NCI-H2227 (cell line): Measurements from ENCODE around the gene PATE1.
"Not testable (repeated sequence)": the region's sequence is repeated elsewhere in the genome, so short reads cannot be mapped to it uniquely, and the experiment has no call there.

ENCODE experiments used
- DNase-seq: peaks from one replicate; lab custom pipeline; 2025; ENCODE audit not compliant: unreplicated experiment; lab: John Stamatoyannopoulos, UW

Gene PATE1, protein sequence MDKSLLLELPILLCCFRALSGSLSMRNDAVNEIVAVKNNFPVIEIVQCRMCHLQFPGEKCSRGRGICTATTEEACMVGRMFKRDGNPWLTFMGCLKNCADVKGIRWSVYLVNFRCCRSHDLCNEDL

DNA sequence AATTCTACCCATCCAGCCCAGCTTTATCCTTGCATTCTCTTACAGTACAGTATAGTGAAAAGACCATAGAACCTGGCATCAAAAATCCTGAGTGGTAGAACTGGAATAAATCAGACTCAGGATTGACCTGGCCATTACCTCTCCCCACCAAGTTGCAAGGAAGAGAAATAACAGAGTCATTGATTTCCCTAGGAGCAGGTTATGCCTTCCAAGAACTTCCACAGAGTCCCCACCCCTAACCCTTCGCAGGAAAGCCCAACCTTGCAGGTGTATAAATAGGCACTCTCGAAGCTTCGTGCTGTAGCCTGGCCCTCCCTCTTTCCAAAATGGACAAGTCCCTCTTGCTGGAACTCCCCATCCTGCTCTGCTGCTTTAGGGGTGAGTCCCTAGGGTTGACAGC is at the start of gene PATE1:
TSS of gene PATE1 (plus strand) at position 301 of the 400 bp plus-strand sequence. CDS start at position 327, 26 bp downstream.
- no peak for DNase-seq

DNA sequence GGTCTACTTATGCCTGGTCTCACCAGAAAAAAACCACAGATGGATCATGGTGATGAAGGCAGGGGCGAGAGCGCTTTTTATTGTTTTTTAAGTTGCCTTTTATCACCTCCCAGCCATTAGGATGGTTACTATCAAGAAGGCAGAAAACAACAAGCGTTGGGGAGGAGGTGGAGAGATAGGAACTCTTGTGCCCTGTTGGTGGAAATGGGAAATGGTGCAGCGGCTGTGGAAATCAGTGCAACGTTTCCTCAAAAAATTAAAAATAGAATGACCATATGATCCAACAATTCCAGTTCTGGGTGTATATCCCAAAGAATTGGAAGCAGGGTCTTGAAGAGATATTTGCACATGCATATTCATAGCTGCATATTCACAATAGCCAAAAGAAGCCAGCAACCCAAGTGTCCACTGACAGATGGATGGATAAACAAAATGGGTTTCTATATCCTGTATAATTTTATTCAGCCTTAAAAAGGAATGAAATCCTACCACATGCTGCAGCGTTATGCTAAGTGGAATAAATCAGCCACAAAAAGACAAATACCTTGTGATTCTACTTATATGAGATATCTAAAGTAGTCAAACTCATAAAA is 45.0 kb upstream of the PATE1 start:
- no peak for DNase-seq

DNA sequence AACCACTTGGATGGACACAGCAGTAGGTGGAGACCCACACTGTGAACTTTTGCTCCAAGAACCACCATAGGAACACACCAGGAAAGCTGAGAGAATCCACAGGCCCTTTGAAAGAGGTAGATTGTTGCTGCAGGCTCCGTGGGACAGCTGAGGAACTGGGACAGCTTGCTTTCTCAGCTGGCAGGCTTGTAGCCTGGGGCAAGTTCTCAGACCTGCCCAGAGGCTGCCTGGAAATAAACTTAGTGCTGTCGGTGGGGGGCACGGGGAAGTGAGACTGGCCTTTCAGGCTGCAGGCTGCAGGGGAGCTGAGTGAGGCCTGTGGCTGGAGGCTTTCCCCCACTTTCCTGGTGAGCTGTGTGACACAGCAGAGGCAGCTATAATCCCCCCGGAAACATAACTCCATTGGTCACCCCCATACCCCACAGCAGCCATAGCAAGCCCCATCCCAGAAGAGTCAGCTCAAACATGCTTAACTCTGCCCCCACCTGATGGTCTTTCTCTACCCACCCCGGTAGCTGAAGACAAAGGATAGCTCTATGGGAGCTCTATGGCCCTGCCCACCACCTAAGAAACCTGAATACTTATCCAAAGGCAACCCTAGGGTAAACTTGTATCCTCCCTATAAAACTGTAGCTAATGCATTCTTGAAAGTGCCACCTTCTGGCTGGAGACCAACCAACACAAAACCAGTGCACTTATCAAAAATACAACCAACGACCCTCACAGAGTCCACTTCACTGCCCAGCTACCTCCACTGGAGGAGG is 44.0 kb upstream of the PATE1 start:
- no peak for DNase-seq

DNA sequence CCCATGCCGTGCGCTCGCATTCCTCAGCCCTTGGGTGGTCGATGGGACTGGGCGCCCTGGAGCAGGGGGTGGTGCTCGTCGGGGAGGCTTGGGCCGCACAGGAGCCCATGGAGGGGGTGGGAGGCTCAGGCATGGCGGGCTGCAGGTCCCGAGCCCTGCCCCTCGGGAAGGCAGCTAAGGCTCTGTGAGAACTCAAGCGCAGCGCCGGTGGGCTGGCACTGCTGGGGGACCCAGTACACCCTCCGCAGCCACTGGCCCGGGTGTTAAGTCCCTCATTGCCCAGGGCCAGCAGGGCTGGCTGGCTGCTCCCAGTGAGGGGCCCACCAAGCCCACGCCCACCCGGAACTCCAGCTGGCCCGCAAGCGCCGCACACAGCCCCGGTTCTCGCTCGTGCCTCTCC is 41.4 kb upstream of the PATE1 start:
- DNase-seq: not testable (repeated sequence)

DNA sequence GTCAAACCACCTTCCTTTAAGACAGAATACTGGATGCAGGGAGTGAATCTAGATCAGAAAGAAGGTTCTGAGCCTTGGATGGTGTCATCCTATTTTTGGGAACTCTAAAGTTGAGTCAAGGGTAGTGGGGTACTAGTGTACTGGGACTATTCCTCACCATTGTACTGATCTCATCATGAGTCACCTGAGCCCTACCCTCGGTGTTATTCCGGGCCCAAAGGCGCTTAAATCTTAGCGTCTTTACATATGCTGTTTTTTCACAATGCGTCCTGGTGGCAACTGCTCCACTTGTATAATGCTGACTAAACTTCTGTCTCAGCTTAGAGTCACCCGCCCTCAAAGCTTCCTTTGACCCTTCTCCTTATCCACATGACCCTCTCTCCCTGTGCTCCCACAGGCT is 25.3 kb upstream of the PATE1 start:
- no peak for DNase-seq

DNA sequence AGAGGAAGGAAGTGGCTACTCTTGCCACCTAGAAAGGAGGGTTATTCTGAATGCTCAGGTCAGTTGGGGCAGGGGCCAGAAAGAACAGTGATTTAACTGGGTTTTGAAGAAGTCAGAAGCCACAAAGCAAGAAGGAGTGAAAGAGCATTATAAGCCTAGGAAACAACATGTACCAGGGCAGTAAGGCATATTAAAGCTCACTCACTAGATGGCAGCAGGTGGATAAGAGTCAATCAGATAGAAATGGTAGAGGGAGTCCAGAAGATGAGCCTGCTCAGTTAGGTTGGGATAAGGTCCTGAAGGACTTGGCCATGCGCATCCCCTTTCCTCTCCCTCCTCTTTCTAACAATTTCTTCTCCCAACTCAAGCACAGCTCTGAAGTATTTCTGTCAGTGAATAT is 22.0 kb upstream of the PATE1 start:
- no peak for DNase-seq

DNA sequence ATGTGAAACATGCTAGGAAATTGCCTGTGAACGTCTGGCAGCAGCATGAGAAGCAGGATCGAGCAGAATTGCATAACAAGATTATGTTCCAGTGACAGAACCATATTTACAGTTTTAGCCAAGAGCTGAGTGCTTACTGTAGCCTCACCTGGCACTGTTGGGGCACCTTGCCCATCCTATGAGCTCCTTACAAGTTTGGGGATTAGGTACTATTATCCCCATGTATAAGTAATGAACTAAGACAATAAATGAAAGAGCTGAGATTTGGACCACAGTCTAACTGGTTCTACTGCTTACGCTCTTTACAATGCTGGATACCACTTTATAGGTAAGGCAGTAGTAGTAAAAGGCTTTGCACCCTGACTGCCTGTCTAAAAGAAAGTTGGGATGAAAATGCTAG is 17.1 kb upstream of the PATE1 start:
- DNase-seq: no peak

DNA sequence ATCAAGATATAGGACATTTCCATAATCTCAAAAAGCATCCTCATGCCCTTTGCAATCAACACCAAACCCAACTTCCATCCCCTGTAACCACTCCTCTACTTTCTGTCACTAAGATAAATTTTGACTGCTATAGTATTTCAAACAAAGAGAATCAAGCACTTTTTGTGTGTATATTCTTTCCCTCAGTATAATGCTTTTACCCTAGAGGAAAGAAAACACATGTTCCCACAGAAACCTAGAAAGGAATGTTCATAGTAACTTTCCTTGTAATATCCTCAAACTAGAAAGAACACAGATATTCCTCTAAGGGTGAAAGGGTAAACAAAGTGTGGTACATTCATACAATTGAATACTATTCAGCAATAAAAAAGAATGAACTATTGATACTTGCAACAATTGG is 5.5 kb upstream of the PATE1 start:
- DNase-seq: no peak

DNA sequence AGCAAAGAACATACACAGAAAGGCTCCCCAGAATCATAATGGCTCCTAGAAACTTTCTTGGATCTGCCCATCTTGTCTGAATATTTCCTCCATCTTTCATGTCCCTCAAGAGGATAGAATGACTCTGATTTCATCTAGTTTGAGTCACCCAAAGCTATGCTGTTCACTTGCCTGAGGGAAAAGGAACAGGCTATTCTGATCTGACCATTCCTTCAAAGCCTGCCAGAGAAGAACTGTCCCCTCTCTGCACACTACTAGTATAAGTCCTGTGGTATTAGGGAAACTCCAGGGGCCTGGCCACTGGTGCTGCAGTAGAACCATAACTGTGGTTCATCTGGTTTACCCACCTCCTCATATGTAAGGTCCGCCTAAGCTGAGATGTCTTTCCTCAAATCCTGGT is 2.4 kb upstream of the PATE1 start:
- no peak for DNase-seq

DNA sequence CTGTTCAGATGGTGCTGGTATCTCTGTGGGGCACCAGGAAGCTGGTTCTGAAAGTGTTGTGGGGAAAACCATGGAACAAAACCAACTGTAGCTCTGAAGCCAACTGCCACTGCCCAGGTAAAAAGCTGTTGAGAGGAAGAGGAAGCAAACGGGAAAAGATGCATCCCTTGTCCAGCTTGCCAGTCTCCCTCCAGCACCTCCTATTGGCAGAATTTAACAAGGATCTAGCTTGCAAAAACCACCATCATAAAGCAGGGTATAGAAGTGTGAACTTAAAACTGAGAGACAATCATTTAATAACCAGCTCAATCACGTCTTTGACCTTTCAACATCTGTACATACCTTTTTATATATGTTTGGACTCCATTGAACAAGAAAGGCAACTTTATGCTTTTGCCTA is 4.5 kb downstream of the PATE1 start:
- no peak for DNase-seq

DNA sequence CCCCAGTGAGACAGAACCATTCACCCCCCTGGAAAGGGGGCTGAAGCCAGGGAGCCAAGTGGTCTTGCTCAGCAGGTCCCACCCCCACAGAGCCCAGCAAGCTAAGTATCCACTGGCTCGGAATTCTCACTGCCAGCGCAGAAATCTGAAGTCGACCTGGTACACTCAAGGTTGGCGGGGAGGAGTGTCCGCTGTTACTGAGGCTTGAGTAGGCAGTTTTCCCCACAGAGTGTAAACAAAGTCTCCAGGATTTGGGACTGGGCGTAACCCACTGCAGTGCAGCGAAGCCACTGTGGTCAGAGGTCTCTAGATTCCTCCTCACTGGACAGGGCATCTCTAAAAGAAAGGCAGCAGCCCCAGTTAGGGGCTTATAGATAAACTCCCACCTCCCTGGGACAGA is 10.0 kb downstream of the PATE1 start:
- no peak for DNase-seq

DNA sequence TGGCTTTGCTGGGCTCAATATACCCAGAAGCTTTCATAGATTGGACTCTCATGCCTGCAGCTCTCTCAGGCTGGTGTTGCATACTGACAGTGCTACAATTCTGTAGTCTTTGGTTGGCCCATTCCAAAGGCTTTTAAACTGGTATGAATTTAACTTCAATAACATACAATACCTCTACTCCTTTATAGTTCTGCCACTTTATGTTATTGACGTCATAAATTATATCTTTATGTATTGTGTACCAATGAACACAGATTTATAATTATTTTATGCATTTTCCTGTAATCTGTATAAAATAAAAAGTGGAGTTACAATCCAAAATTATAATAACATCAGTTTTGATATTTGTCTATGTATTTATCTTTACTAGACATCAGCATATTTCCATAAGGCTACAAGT is 16.4 kb downstream of the PATE1 start:
- no peak for DNase-seq

DNA sequence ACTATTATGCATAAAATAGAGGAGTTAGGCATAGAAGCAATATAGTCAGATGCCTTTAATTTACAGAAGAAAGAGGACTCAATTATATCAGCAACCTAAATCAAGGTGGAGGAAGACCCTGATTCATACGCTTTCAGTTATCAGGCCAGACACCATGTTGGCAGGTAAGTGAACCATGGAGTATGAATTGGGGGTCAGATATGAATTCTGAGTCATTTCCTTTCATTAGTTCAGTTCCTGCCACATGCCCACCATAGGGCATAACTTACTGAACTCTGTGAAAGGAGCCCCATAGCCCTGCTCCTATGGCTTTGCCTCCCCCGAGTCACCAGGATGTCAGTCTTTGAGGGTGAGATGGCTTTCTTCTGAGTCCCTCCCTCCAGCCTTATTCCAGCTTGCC is 17.4 kb downstream of the PATE1 start:
- no peak for DNase-seq

DNA sequence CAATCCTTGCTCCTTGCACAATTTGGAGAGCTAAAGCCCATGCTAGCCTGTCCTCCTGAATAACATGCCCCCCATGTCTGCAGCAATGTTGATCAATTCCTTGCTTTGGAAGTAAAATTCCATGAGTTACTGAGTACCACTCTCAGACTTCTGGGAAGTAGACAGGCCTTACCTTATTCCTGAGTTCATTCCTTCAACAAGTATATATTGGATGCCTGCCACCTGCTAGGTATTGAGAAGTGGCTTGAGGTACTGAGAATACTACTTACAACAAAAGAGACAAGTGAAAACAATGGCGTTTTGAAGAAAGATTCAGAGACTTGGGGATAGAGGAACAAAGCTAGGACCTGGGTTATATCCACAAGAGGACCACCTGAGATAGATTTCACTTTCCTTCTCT is 20.2 kb downstream of the PATE1 start:
- no peak for DNase-seq

DNA sequence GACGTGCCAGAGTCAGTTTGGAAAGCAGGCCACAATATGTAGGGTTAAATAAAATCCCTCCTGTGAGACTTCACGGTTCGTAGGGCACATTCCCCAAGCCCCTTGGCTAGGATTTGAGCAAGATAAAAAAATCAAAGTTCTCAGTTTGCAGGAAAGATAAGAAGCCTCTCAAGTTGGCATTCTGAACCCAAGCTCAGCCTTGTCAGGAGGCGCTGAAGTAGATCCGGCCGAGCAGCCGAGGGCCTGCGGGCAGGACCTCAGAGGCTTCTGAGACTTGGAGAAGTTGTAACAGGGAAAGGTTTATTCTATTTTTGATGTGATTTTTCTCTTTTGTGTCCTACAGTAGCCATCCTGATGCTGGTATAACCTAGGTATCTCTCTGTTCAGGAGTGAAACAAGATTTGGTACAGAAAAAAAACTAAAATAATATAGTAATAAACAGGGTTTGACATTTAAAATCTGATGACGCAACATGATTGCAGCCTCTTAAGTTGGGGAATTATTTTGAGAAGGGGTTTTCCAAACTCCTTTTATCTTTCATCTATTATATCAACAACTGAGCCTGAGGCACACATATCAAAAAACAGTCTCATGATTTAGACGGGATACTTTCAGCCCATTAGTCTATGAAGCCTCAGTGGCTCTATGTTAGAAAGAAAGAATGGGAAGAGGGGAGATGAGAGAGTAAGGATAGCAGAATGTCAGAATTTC is 22.4 kb downstream of the PATE1 start:
- DNase-seq: no peak

DNA sequence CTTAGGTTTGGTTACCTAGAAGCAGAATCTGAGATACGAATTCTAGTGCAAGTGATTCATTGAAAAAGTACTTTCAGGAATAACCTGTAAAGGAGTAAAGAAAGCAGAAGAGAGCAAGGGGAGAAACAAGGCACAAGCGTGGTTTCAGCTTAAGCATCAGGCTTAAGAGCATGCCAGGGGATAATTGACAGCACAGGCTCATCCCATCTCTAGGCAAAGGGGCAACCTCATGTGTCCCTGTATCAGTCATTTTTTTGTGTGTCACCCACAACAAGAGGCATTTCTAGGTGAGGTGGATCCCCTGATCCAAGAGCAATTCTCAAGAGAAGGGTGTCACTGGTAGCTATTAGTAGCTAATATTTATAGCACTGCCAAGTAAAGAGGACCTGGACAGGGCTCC is 24.5 kb downstream of the PATE1 start:
- DNase-seq: no peak

DNA sequence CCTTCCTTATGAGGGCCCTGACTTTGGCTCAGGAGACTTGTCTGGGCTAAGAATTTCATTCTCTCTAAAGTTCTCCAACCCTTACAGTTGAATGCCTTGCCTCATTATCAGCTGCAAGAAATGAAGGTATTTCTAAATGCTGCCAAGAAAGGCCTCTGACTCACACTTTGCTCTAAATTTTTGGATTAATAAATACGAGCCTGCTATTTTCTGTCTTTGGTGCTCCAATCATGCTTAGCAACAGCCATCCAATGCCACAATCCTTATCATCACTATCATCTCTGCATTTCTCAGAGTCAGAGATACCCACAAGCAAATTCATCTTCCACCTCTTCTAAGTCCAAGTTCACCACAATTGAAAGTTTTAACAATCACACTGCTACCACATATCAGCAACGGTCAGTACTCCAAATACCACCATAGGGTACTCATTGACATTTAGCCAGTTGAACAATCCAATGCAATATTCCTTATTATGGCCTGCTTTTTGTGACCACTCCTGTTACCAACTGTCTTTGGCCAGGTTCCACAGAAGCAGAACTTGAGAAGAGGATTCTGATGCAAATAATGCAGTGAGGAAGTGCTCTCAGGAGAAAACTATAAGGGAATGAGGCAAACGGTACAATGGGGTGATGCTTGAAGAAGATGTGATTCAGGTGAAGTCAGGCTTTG is 26.9 kb downstream of the PATE1 start:
- DNase-seq: no peak

DNA sequence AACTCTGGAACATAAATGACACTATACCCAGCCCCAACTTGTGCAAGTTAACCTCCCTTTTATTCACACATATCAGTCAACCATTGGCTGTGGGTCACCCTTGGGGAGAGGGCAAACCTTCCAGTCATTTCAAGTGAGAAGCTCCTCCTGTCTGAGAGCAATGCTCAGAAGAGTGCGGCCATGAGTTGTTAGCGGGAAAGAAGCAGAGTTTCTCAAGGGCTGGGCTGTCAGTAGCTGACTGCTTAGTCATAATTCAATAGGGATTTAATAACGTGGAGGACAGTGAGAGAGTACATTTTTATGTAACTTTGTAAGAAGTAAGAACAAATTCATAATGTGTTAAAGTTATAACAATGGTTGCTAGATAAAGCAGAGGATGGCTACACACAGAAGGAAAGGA is 27.4 kb downstream of the PATE1 start:
- DNase-seq: no peak

DNA sequence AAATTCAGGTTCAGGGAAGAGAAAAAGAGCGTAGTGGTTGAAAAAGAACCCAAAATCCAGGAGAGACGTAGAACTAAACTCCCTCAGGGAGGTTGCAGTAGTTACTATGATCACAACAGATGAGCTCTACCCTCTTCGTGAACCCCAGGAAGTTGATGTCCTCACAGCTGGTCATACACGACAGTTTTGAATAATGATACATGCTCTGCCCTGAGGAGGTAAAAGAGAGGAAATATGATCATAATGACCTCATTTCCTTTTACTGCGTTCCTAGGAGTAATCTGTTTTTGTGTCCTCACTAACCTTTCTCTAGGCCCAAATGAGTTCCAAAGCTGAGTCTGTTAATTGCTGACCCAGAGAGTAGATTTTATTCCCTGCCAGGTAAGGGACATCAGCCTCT is 31.2 kb downstream of the PATE1 start:
- DNase-seq: no peak

DNA sequence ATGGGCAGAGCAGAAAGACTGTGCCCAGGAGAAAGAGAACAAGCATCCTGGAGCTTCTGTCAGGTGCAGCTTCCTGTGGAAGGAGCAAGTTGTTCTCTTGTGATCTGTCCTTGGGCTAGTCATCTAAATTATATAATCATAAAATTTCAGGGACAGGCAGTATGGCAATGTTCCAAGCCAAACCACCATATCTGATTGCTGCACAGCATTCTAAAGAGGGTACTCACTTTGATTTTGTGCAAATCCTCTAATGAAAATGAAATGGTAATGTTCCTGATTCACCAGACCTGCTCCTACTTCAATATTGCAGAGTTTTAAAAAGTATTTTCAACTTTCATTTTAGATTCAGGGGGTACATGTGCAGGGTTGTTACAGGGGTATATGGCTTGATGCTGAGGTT is 32.6 kb downstream of the PATE1 start, which contains the start of gene PATE2:
TSS of gene PATE2 (minus strand) at position 101 of the 400 bp plus-strand sequence. CDS start at position 46, 55 bp downstream.
- DNase-seq: no peak

DNA sequence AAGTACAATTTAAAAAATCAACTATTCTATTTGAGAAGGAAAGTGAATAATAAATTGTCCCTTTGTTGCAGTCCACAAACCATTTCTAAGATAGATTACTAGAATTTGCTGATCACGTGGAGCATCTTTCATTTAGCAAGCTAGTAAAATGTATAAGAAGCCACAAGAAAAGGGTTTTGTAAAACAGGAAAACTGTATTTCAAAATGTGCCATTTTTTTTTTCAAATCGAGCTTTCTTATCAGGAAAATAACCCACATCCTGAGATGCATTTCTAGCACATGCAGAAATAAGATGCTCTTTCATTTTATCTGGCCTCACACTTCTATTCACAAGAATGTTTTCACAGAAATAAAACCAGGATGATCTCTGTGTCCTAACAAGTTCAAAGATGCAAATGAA is 38.6 kb downstream of the PATE1 start:
- DNase-seq: no peak
